ENCODE data around the gene CSNK1G2.

GRCh38 chr19:1905863-1906375 is 35.1 kb upstream of the CSNK1G2 start:
- TF ChIP-seq CTCF (IDR thresholded peaks at IDR 0.05) (no peak), EP300 (IDR thresholded peaks at IDR 0.05; ENCODE audit: low read depth) (no peak), POLR2A (IDR thresholded peaks at IDR 0.05) (no peak)
